Right renal cortex interstitium (tissue), 3 donors: ENCODE results near the gene RAI1. TPM values are rescaled to one million over a fixed set of nuclear protein-coding genes. Genes with fewer than 3 reads are reported as not detected.
"Not testable (repeated sequence)": the region's sequence is repeated elsewhere in the genome, so short reads cannot be mapped to it uniquely, and the experiment has no call there.

Experiments
- DNase-seq, 3 donors: peaks; one replicate each; pipeline ENCODE4 v3.0.0-alpha.2; 2013; ENCODE audit warnings: low read depth in 3 of 3, low spot score in 2 of 3
- polyA plus RNA-seq, 3 donors: library from polyadenylated mRNA; unstranded; fragments of 120-200 nt; gene quantifications; one replicate each; pipeline ENCODE4 v1.2.1, GENCODE V29; 2013; ENCODE audit not compliant: insufficient read length in 3 of 3

The RAI1 gene
- polyA plus RNA-seq, 3 donors = 17.2 to 18.8 (median 18.7) TPM

GRCh38 chr17:17680477-17681186 is 626 bp upstream of the RAI1 start:
- no peak for DNase-seq

GRCh38 chr17:17681744-17682292 is 560 bp downstream of the RAI1 start:
- no peak for DNase-seq

GRCh38 chr17:17682293-17682736 is 1.1 kb downstream of the RAI1 start:
- no peak for DNase-seq

- DNase-seq = no peak
These were observed 1.8 kb downstream of the RAI1 start for GRCh38 chr17:17682737-17683680.

GRCh38 chr17:17683710-17684365 is 2.6 kb downstream of the RAI1 start:
- DNase-seq = no peak

- no peak for DNase-seq
These were observed 3.9 kb downstream of the RAI1 start for GRCh38 chr17:17684906-17685774.

GRCh38 chr17:17685775-17686291 is 4.6 kb downstream of the RAI1 start:
- no peak for DNase-seq

- DNase-seq = no peak
These were observed 8.1 kb downstream of the RAI1 start for GRCh38 chr17:17689312-17689711.

GRCh38 chr17:17690233-17690632 is 9.0 kb downstream of the RAI1 start:
- DNase-seq = not testable (repeated sequence)

- no peak for DNase-seq
These were observed 10.4 kb downstream of the RAI1 start for GRCh38 chr17:17691468-17692263.

- no peak for DNase-seq
These were observed 11.3 kb downstream of the RAI1 start for GRCh38 chr17:17692353-17693252.

GRCh38 chr17:17693253-17694168 is 12.3 kb downstream of the RAI1 start:
- no peak for DNase-seq

- no peak for DNase-seq
These were observed 13.2 kb downstream of the RAI1 start for GRCh38 chr17:17694169-17695081.

- no peak for DNase-seq
These were observed 14.8 kb downstream of the RAI1 start for GRCh38 chr17:17696085-17696484.

- DNase-seq = no peak
These were observed 15.8 kb downstream of the RAI1 start for GRCh38 chr17:17696882-17697633.
